Glutamatergic neuron (in vitro differentiated cells): ENCODE data around the gene MBTPS2. TPM values are rescaled to one million over a fixed set of nuclear protein-coding genes. Genes with fewer than 3 reads are reported as not detected.

ENCODE experiments used
- DNase-seq: peaks from one replicate; pipeline ENCODE4 v3.0.0; 2022
- H3K27ac Mint-ChIP-seq: one replicate; pipeline ENCODE4 v1.8.0; 2020; ENCODE audit warnings: mild to moderate bottlenecking, mixed read lengths, inconsistent platforms; ENCODE audit not compliant: unreplicated experiment
- H3K27me3 Mint-ChIP-seq: one replicate; pipeline ENCODE4 v1.8.0; 2020; ENCODE audit warnings: mild to moderate bottlenecking, moderate library complexity, mixed read lengths, inconsistent platforms; ENCODE audit not compliant: unreplicated experiment
- H3K36me3 Mint-ChIP-seq: one replicate; pipeline ENCODE4 v1.8.0; 2020; ENCODE audit warnings: mild to moderate bottlenecking, mixed read lengths, inconsistent platforms; ENCODE audit not compliant: unreplicated experiment
- H3K4me1 Mint-ChIP-seq: one replicate; pipeline ENCODE4 v1.8.0; 2020; ENCODE audit warnings: mild to moderate bottlenecking, low read depth, mixed read lengths, inconsistent platforms; ENCODE audit not compliant: unreplicated experiment
- H3K4me3 Mint-ChIP-seq: one replicate; pipeline ENCODE4 v1.8.0; 2020; ENCODE audit warnings: mild to moderate bottlenecking, mixed read lengths, inconsistent platforms; ENCODE audit not compliant: unreplicated experiment
- H3K9me3 Mint-ChIP-seq: one replicate; pipeline ENCODE4 v1.8.0; 2020; ENCODE audit warnings: mild to moderate bottlenecking, moderate library complexity, mixed read lengths, inconsistent platforms; ENCODE audit not compliant: unreplicated experiment
- total RNA-seq: library from RNA; stranded (reverse); fragmentation: NEBNext Ultra II Directional; extraction: Animal tissue kit (Norgen Biotek cat#: 25700); gene quantifications from one replicate; pipeline ENCODE4 v1.2.1, GENCODE V29; 2021; ENCODE audit not compliant: unreplicated experiment
- TF ChIP-seq, protein P1 (sequence below): fragments of 200-600 bp; sonication (generic); IDR thresholded peaks from one replicate; pipeline ENCODE4 v1.5.0; 2021; ENCODE audit not compliant: partially characterized antibody, unreplicated experiment

The MBTPS2 gene
- total RNA-seq, 1 donor from 2014 or later, result 22.3 TPM

DNA sequence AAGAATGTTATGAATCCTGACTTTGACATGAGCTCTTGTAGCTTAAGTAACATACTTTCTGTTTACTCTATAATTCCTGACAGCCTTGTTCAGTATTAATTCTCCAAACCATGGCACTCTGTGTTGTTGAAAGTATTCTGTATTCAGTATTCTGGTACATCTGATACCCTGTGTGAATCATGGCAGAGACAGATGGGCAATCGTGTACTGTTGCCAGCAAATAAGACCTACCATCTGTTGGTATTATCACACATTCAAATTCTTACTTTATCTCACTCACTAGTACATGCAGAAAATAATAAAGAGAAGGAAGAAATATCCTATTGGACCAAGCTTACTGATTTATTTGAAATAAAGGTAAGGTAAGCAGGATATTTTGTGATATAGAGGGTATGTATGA, 7.9 kb downstream of the MBTPS2 start:
- DNase-seq, result no peak
- no peaks in the 10 kb centered on the region for H3K9me3 Mint-ChIP-seq
- no peaks in the 10 kb centered on the region for H3K27me3 Mint-ChIP-seq
- TF ChIP-seq, protein P1, sequence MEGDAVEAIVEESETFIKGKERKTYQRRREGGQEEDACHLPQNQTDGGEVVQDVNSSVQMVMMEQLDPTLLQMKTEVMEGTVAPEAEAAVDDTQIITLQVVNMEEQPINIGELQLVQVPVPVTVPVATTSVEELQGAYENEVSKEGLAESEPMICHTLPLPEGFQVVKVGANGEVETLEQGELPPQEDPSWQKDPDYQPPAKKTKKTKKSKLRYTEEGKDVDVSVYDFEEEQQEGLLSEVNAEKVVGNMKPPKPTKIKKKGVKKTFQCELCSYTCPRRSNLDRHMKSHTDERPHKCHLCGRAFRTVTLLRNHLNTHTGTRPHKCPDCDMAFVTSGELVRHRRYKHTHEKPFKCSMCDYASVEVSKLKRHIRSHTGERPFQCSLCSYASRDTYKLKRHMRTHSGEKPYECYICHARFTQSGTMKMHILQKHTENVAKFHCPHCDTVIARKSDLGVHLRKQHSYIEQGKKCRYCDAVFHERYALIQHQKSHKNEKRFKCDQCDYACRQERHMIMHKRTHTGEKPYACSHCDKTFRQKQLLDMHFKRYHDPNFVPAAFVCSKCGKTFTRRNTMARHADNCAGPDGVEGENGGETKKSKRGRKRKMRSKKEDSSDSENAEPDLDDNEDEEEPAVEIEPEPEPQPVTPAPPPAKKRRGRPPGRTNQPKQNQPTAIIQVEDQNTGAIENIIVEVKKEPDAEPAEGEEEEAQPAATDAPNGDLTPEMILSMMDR, result no peak
- peak overlapping the region; percentile 28 for H3K27ac Mint-ChIP-seq
- peaks cover 3% of the 10 kb centered on the region for H3K4me1 Mint-ChIP-seq
- no peaks in the 10 kb centered on the region for H3K36me3 Mint-ChIP-seq
- H3K4me3 Mint-ChIP-seq, result peak overlapping the region; percentile 9

DNA sequence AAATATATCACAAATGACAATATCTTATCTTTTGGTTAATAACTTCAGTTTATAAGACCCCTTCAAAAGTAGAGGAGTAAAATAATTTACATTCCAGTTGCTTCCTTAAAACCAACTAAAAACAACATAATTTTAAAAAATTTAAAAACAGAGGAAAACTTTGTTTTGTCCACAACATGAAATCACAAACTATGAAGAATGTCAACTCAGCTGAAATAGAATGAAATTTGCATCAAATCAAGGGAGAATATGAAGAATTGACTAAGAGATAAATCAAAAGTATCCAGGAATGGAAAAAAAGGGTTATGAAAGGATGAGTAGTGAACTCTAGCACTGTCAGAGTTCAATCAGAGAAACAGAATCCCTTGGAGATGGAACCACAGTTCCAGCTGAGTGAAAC, 14.2 kb downstream of the MBTPS2 start:
- Mint-ChIP-seq H3K4me3 (no peak overlapping the region), H3K27me3 (no peaks in the 10 kb centered on the region), H3K4me1 (no peaks in the 10 kb centered on the region), H3K36me3 (no peaks in the 10 kb centered on the region), H3K9me3 (no peaks in the 10 kb centered on the region), H3K27ac (no peak overlapping the region)
- TF ChIP-seq, protein P1, result no peak
- DNase-seq, result no peak

- no peaks in the 10 kb centered on the region for H3K9me3 Mint-ChIP-seq
- H3K27me3 Mint-ChIP-seq, result no peaks in the 10 kb centered on the region
- H3K27ac Mint-ChIP-seq, result no peak within 1 kb of the TSS
- no peak within 1 kb of the TSS for H3K4me3 Mint-ChIP-seq
- H3K4me1 Mint-ChIP-seq, result no peaks in the 10 kb centered on the region
- no peak for DNase-seq
- TF ChIP-seq, protein P1, result no peak
- H3K36me3 Mint-ChIP-seq, result no peaks in the 10 kb centered on the region
Observed at GRCh38 chrX:21855937-21856415, 16.6 kb downstream of the MBTPS2 start, which contains the start of gene YY2. TSS of gene YY2 (plus strand) at chrX:21855987. CDS start at chrX:21856485, 498 bp downstream.

DNA sequence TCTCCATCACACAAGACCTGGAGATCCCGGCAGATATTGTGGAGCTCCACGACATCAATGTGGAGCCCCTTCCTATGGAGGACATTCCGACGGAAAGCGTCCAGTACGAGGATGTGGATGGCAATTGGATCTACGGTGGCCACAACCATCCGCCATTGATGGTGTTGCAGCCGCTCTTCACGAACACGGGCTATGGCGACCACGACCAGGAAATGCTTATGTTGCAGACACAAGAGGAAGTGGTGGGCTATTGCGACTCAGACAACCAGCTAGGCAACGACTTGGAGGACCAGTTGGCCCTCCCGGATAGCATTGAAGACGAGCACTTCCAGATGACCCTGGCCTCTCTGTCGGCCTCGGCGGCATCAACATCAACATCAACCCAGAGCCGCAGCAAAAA, 17.1 kb downstream of the MBTPS2 start:
- Mint-ChIP-seq H3K27me3 (no peaks in the 10 kb centered on the region), H3K36me3 (no peaks in the 10 kb centered on the region), H3K27ac (no peak overlapping the region), H3K4me3 (no peak overlapping the region), H3K9me3 (no peaks in the 10 kb centered on the region), H3K4me1 (no peaks in the 10 kb centered on the region)
- DNase-seq, result no peak
- TF ChIP-seq, protein P1, result no peak

DNA sequence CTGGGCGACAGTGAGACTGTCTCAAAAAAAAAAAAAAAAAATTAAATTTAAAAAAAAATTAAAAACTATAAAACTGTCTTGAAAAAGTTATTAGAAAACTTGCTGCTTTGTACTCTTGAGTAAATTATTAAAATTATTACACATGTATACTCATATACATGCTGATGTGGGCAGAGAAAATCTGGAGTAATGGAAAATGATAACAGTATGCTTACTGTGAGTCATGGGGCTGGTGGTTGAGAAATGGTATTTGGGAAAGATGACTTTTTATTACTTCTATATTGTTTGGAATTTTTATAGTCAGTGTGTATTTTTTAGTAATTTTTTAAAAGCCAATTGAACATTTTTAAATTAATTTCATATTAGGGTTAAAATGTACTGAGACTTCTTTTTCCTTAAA, 23.8 kb downstream of the MBTPS2 start:
- Mint-ChIP-seq H3K27ac (no peak overlapping the region), H3K27me3 (no peaks in the 10 kb centered on the region), H3K36me3 (no peaks in the 10 kb centered on the region), H3K4me3 (no peak overlapping the region), H3K9me3 (no peaks in the 10 kb centered on the region), H3K4me1 (no peaks in the 10 kb centered on the region)
- TF ChIP-seq, protein P1, result no peak
- no peak for DNase-seq
